ENCODE measurements around the gene LZTR1. TPM values are rescaled to one million over a fixed set of nuclear protein-coding genes. Genes with fewer than 3 reads are reported as not detected.

LZTR1 gene
- total RNA-seq, 4 donors from 2014 or later = 45.4 to 63.0 (median 53.4) TPM

DNA sequence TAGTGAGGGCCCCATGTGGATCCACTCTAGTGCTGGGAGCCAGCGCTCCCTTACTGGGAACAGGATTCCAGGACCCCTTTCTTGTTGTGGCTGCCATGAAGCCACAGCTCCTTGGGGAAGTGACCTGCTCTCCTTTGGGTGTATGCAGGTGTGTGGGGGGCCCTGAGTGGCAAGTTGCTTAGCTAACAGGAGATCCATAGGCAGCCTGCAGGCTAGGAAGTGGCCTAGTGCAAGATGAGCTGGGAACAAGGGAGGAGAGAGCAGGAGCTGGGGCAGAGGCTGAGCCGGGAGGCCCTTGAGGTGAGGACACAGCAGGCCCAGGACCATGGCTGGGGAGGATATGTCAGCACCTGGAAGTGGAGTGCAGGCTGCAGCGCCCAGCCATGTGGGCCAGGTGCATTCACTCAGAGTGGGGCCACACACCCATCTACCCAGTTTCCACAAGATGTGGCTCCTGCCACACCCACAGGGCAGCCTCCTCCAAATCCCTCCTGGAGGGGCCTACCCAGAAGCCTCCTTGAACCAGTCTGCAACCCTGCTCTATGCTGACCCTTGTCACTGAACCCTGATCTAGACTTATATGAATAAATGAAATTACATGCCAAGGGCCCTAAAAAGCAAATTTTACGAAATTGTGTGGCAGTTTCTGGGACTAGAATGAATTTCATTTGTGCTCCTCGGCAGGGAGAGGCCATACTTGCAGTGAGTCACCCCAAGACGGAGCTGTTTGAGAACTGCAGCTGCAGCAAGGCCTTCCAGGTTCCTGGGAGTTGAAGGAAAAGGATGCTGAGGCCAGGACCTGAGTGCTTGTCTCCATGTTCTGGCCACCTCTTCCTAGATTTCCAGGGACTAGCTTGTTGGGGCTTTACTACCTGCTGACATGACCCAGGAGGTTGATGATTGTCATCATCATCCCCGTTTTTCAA, 16.6 kb downstream of the LZTR1 start:
- Histone ChIP-seq H3K4me1 (peaks cover 0 to 45% (median 25%) of the 10 kb centered on the region in 3 donors), H3K4me3 (no peak overlapping the region), H3K36me3 (peaks cover 0 to 68% of the 10 kb centered on the region in 2 donors), H3K9me3 (no peaks in the 10 kb centered on the region), H3K27me3 (no peaks in the 10 kb centered on the region), H3K27ac (no peak overlapping the region)
- no peak for ATAC-seq
- 17 to 49% methylated on average over 1 to 5 of the region's 7 CpGs for WGBS, 2 donors (ENCODE audit: low coverage in 1 of 2)
- TF ChIP-seq, protein P1, sequence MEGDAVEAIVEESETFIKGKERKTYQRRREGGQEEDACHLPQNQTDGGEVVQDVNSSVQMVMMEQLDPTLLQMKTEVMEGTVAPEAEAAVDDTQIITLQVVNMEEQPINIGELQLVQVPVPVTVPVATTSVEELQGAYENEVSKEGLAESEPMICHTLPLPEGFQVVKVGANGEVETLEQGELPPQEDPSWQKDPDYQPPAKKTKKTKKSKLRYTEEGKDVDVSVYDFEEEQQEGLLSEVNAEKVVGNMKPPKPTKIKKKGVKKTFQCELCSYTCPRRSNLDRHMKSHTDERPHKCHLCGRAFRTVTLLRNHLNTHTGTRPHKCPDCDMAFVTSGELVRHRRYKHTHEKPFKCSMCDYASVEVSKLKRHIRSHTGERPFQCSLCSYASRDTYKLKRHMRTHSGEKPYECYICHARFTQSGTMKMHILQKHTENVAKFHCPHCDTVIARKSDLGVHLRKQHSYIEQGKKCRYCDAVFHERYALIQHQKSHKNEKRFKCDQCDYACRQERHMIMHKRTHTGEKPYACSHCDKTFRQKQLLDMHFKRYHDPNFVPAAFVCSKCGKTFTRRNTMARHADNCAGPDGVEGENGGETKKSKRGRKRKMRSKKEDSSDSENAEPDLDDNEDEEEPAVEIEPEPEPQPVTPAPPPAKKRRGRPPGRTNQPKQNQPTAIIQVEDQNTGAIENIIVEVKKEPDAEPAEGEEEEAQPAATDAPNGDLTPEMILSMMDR (IDR thresholded peaks at IDR 0.05) = no peak
- TF ChIP-seq EP300 (IDR thresholded peaks at IDR 0.05) (no peak), POLR2A (IDR thresholded peaks at IDR 0.05) (no peak), POLR2AphosphoS5 (IDR thresholded peaks at IDR 0.05) (no peak)

- 82% methylated on average over 8 of the region's 27 CpGs; no CpG with 5 or more reads in 1 of the 2 donors for WGBS, 2 donors (ENCODE audit: low coverage in 1 of 2)
- ATAC-seq = no peak
- H3K4me3 ChIP-seq = peak overlapping the region in 1 of 2 donors; percentile 75
- H3K9me3 ChIP-seq = no peaks in the 10 kb centered on the region
- peaks cover 0 to 59% of the 10 kb centered on the region in 2 donors for H3K36me3 ChIP-seq
- peak overlapping the region in 3 of 4 donors; percentile 96 to 98 (median 97) for H3K27ac ChIP-seq
- peaks cover 0 to 51% (median 25%) of the 10 kb centered on the region in 3 donors for H3K4me1 ChIP-seq
- TF ChIP-seq EP300 (IDR thresholded peaks at IDR 0.05) (no peak), POLR2A (IDR thresholded peaks at IDR 0.05) (no peak)
- no peaks in the 10 kb centered on the region for H3K27me3 ChIP-seq
Measured at GRCh38 chr22:20999350-21000206, 17.5 kb downstream of the LZTR1 start.

- peak in 1 of 2 donors; percentile 1 for TF ChIP-seq POLR2A (IDR thresholded peaks at IDR 0.05)
- TF ChIP-seq, protein P1 (IDR thresholded peaks at IDR 0.05) = no peak
- Histone ChIP-seq H3K36me3 (peaks cover 0 to 51% of the 10 kb centered on the region in 2 donors), H3K9me3 (no peaks in the 10 kb centered on the region), H3K27ac (peak overlapping the region; percentile 93 to 98 (median 96)), H3K27me3 (no peaks in the 10 kb centered on the region), H3K4me3 (peak overlapping the region; percentile 74 to 75), H3K4me1 (peaks cover 0 to 51% (median 25%) of the 10 kb centered on the region in 3 donors)
- ATAC-seq = no peak
- WGBS, 2 donors (ENCODE audit: low coverage in 1 of 2) = 41% methylated on average over 6 of the region's 22 CpGs; no CpG with 5 or more reads in 1 of the 2 donors
Measured at GRCh38 chr22:21000207-21000986, 18.3 kb downstream of the LZTR1 start.

GRCh38 chr22:21000987-21001600, 19.0 kb downstream of the LZTR1 start:
- peak overlapping the region; percentile 93 to 98 (median 96) for H3K27ac ChIP-seq
- TF ChIP-seq, protein P1 (IDR thresholded peaks at IDR 0.05) = peak in 2 of 4 experiments; percentile 3 to 7
- no peak for TF ChIP-seq EP300 (IDR thresholded peaks at IDR 0.05)
- H3K4me1 ChIP-seq = peaks cover 0 to 51% (median 25%) of the 10 kb centered on the region in 3 donors
- peak overlapping the region; percentile 74 to 75 for H3K4me3 ChIP-seq
- no peaks in the 10 kb centered on the region for H3K27me3 ChIP-seq
- H3K36me3 ChIP-seq = peaks cover 0 to 44% of the 10 kb centered on the region in 2 donors
- no peak for ATAC-seq
- H3K9me3 ChIP-seq = no peaks in the 10 kb centered on the region
- WGBS, 2 donors (ENCODE audit: low coverage in 1 of 2) = no CpG with 5 or more reads among the region's 26 CpGs
